ENCODE results near the gene SMIM20.

SMIM20 gene

DNA sequence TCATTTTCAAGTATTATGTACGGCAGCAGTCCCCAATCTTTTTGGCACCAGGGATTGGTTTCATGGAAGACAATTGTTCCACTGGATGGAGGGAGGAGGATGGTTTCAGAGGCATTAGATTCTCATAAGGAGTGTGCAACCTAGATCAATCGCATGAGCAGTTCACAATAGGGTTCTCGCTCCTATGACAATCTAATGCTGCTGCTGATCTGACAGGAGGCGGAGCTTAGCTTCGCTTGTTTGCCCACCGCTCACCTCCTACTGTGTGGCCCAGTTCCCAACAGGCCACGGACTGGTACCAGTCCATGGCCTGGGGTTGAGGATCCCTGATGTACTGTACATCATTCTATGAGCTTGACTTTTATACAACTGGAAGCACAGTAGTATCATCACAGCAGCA, 48.4 kb downstream of the SMIM20 start:
- no peak for DNase-seq

DNA sequence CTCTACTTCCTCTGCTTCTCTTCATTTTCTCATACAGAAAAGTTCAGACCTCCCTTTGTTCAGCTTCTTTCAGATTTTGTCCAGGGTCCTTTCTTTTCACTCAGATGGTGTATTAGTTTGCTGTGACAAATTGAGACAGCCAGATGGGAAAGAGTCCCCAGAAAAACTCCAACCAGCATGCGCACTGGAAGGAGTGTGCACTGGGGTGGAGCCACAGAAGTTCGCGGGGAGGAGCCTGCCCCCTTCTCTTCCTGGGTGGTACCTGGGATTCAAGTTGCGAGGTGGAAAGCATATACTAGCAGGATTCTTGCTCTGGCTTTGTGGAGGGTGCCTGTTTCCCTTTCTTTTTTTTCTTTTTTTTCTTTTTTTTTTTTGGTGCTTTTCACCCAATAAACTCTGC, 51.6 kb downstream of the SMIM20 start:
- DNase-seq = no peak

GRCh38 chr4:25966171-25966570, 52.2 kb downstream of the SMIM20 start:
- DNase-seq = no peak

DNA sequence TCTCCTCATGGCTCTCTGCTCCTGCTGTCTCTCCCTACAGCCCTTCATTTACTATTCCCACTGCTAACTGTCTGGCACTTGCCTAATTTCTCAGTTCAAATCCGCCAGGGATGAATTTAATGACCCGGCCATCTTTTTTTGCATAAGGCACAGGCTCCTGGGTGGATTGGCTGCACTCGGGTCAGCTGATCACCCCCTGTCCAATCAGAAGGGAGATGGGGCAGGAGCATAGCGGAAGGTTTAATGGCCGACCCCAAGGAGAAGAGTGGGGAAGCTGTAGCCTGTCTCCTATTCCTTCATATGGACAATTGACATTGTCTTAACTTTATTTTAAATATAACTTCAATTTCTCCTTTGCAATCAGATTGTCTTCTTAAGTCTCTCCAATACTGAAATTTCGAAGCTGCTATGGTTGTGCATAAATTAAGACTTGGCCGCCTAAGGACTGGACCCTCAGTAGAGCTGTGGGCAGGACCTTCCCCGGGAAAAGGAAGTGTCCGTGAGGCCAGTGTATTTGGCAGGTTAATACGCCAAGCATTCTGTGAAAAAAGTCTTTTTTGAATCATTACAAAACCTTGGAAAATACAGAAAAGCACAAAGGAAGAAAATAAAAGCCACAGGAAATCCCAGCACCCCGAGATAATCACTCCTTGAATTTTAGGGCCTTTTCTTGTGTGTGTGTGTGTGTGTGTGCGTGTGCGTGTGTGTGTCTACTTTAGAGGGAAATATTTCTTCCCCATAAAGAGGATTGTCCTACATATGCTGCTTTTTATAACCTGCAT, 55.5 kb downstream of the SMIM20 start:
- no peak for DNase-seq

GRCh38 chr4:25970226-25970675, 56.2 kb downstream of the SMIM20 start:
- DNase-seq = no peak

DNA sequence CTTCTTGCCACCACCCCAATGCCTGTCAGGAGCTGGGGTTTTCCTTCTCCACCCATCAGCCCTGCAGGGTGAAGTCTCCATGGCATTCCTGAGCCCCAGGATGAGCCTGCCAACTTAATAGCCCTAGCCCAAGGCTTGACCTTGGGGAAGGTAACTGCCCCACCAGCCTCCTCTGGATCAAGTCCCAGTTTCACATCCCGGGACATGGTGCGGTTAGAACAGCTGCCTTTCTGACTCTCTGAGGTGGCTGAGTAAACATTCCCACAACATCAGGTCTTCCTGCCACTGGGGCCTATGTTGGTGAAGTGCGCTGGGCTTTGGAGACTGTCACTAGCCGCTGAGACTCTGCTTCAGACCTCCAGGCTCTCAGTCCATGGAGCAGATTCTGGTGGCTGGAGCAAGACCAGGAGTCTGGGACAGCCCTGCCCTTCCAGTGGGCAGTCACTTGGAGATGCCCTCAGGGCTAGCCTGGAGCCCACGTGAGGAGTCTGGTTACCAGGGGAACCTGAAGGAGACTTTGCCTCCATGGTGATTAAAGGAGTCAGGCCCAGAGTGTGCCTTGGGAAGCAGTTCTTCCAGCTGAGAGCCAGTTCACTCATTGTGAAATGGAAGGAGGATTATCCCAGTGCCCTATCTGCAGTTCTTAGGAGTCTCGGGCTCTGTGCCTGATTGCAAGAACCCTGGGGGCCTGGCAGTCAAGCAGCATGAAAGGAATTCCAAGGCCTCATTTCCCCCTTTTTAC, 56.8 kb downstream of the SMIM20 start:
- DNase-seq = no peak

- DNase-seq = no peak
These were observed 58.3 kb downstream of the SMIM20 start for GRCh38 chr4:25972366-25972765.

GRCh38 chr4:25972984-25973745, 59.1 kb downstream of the SMIM20 start:
- DNase-seq = no peak

DNA sequence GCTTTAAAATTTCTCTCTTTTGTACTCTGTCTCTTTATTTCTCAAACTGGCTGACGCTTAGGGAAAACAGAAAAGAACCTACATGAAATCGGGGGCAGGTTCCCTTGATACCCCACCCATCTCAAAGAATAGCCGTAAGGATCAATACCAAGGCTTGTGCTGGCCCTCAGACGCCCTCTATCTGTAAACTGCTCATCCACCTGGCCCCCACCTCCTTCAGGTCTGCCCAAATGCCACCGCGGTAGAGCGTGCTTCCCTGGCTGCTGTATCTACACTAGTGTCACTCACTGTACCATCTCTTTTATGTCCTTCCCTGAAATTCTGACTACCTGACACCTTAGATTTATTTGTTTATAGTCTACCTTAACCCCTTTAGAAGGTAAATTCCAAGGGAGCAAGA, 62.8 kb downstream of the SMIM20 start:
- DNase-seq = no peak

DNA sequence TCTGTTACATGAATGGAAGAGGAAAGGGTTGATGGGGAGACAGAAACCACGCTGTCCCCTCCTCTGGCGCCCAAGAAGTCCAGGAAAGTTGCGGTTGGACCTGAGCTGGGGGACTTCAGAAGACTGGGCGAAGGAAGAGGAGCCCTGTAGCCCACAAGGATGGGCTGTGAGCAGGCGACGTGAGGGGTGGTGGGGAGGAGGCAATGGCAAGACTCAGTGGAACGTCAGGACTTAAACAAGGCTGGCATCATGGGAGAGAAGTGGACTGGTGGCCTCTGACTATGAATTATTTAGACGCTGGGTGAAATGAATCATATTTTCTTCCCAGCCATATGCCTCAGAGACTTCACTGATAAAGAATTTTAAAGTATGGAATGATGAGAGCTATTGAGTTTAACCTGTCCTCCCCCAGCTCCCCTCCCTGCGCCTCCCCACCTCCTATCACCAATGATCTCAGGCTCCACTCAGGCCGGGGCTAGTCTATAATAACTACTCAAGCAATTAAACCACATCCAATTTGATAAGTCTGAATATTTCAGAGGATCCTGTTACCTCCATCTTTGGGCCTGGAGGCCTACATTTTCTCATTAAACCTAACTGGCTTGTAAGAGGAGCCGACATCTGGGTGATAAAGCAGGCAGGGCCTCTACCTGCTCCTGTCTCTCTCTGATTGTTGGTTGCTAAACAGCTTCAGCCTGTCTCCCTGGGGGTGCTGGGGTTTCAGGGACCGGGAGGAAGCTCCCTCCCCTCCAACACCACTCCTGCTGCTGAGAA, 63.6 kb downstream of the SMIM20 start:
- DNase-seq = no peak

GRCh38 chr4:25978327-25978726, 64.3 kb downstream of the SMIM20 start:
- no peak for DNase-seq
